Measurements from ENCODE around the gene ARPC1A. TPM values are rescaled to one million over a fixed set of nuclear protein-coding genes. Genes with fewer than 3 reads are reported as not detected.
A peak's percentile ranks its signal among the peaks of the same experiment; 100 is the strongest.
"Not testable (repeated sequence)": the region's sequence is repeated elsewhere in the genome, so short reads cannot be mapped to it uniquely, and the experiment has no call there.

Gene ARPC1A
- total RNA-seq (10 to 100 TPM; 86.5 to 86.6 TPM), polyA plus RNA-seq (74.7 TPM)

DNA sequence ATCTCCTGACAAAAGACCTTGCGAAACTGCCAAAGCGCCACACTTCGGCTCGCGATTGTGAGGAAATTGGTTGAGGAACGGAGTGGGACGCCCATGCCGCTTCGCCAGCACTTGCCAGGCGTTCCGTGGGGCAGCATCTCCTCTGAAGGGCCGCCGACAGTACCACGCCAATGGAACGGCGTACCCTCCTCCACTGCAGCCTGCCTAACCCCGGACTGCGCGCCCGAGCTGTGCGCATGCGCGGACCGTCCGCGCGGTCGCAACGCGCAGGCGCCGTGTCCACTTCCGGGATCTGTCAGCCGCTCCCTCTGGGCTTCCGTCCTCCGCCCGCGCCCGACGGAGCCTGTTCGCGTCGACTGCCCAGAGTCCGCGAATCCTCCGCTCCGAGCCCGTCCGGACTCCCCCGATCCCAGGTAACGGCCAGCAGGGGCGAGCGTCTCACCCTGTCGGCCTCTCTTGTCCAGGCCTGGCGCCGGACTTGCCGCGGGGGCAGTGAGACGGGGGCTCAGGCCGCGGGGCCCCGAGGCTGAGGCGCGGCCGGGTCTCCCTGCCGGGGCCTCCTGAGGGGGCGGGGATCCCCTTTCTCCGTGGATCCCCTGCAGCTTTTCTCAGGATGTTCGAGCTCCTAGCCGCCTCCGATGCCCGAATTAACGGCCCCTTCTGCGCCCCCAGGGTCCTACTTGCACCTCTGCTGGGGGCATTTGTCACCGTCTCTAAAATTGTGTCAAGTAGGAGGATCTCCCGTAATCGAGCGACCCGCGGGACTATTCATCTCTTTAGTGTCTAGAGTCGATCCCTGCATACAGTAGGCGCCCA is at the start of gene ARPC1A:
ARPC1A (plus strand) TSS at position 307 of the 816 bp plus-strand sequence. CDS start 7,456 bp downstream, outside the sequence.
- H3K27me3 ChIP-seq (ENCODE audit: insufficient read depth, low read length, poor library complexity, severe bottlenecking): no peaks in the 10 kb centered on the region

DNA sequence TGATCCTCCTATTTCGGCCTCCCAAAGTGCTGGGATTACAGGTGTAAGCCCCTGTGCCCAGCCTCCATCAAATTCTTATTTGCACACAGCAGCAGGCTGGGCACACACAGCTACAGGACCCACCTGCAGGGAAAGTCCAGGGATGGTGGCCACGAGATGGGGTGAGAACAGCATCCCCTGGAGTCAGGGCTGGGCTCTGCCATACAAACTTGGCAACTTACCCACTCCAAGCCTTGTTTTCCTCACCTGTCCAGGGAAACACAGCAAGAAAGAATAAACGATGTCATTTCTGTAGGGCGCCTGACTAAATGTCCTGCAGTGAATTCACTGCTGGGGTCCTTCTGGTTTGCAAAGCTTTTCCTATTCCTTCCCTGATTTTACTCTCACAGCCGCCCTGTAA is 47.5 kb upstream of the ARPC1A start:
- Mint-ChIP-seq H3K27me3 (peaks cover 4 to 6% of the 10 kb centered on the region in 2 donors), H3K27ac (no peak overlapping the region), H3K9me3 (no peaks in the 10 kb centered on the region), H3K36me3 (no peaks in the 10 kb centered on the region), H3K4me1 (peaks cover 0 to 5% (median 4%) of the 10 kb centered on the region in 3 donors), H3K4me3 (no peak overlapping the region)
- Histone ChIP-seq H3K4me3 (ENCODE audit: low read length) (no peak overlapping the region), H3K9me3 (ENCODE audit: low read length) (no peaks in the 10 kb centered on the region), H3K36me3 (ENCODE audit: insufficient read depth, low read length) (no peaks in the 10 kb centered on the region), H3K27ac (ENCODE audit: low read depth, low read length) (no peak overlapping the region), H3K4me1 (ENCODE audit: insufficient read depth, low read length) (no peaks in the 10 kb centered on the region), H3K27me3 (ENCODE audit: insufficient read depth, low read length, poor library complexity, severe bottlenecking) (no peaks in the 10 kb centered on the region)
- CTCF ChIA-PET: no interaction called here
- no peak for DNase-seq
- POLR2A ChIA-PET: no interaction called here

More for the DNA sequence above, at the start of gene ARPC1A:
- ChIA-PET CTCF (interaction anchor here (0.9 to 1.7 kb wide), 2 partner anchors 13 to 39 kb away, joined by 3 to 4 read pairs; no protein-coding TSS in a partner anchor), POLR2A (interaction anchor here (0.8 to 1.0 kb wide), 2 partner anchors 112 to 299 kb away, joined by 3 read pairs; partner anchors contain the start of gene PTCD1)
- Mint-ChIP-seq H3K27me3 (peaks cover 0 to 12% of the 10 kb centered on the region in 2 donors), H3K27ac (peak within 1 kb of the TSS; percentile 84 to 99 (median 93)), H3K4me1 (peaks cover 41 to 46% (median 45%) of the 10 kb centered on the region in 3 donors), H3K9me3 (no peaks in the 10 kb centered on the region), H3K4me3 (peak within 1 kb of the TSS; percentile 84 to 98 (median 92)), H3K36me3 (peaks cover 0 to 18% (median 0%) of the 10 kb centered on the region in 3 donors)
- DNase-seq: peak; percentile 88 to 93 (median 92)
- Histone ChIP-seq H3K9me3 (ENCODE audit: low read length) (no peaks in the 10 kb centered on the region), H3K27ac (ENCODE audit: low read depth, low read length) (peak within 1 kb of the TSS; percentile 87), H3K4me1 (ENCODE audit: insufficient read depth, low read length) (peaks cover 39% of the 10 kb centered on the region), H3K4me3 (ENCODE audit: low read length) (peak within 1 kb of the TSS; percentile 98), H3K36me3 (ENCODE audit: insufficient read depth, low read length) (no peaks in the 10 kb centered on the region)

GRCh38 chr7:99284165-99284564 is 41.5 kb upstream of the ARPC1A start:
- H3K27ac Mint-ChIP-seq; H3K4me1 Mint-ChIP-seq; H3K9me3 ChIP-seq (ENCODE audit: low read length); H3K27ac ChIP-seq (ENCODE audit: low read depth, low read length); H3K27me3 Mint-ChIP-seq; DNase-seq; POLR2A ChIA-PET; H3K9me3 Mint-ChIP-seq; H3K27me3 ChIP-seq (ENCODE audit: insufficient read depth, low read length, poor library complexity, severe bottlenecking); H3K4me1 ChIP-seq (ENCODE audit: insufficient read depth, low read length); H3K4me3 ChIP-seq (ENCODE audit: low read length); H3K36me3 Mint-ChIP-seq; CTCF ChIA-PET; H3K4me3 Mint-ChIP-seq; H3K36me3 ChIP-seq (ENCODE audit: insufficient read depth, low read length): not testable (repeated sequence)

DNA sequence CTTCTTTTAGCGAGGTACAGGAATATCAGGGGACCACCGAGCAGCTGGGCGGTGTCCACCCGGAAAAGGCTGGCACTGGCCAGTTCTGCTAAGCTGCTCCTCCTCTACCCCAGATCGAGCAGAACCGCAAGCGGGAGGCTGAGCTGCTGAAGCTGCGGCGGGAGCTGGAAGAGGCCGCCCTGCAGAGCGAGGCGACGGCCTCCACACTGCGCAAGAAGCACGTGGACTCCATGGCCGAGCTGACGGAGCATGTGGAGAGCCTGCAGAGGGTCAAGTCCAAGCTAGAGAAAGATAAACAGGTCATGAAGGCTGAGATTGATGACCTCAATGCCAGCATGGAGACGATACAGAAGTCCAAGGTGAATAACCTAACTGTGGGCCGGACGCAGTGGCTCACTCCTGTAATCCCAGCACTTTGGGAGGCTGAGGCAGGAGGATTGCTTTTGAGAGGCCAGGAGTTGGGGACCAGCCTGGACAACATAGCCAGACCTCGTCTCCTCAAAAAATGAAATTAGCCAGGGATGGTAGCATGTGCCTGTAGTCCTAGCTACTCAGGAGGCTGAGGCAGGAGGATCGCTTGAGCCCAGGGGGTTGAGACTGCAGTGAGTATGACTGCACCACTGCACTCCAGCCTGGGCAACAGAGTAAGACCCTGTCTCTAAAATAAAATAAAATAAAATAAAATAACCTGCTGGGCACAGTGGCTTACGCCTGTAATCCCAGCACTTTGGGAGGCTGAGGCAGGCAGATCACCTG is 37.7 kb upstream of the ARPC1A start:
- Histone ChIP-seq H3K27ac (ENCODE audit: low read depth, low read length) (no peak overlapping the region), H3K9me3 (ENCODE audit: low read length) (no peaks in the 10 kb centered on the region), H3K27me3 (ENCODE audit: insufficient read depth, low read length, poor library complexity, severe bottlenecking) (no peaks in the 10 kb centered on the region), H3K36me3 (ENCODE audit: insufficient read depth, low read length) (no peaks in the 10 kb centered on the region), H3K4me3 (ENCODE audit: low read length) (no peak overlapping the region), H3K4me1 (ENCODE audit: insufficient read depth, low read length) (no peaks in the 10 kb centered on the region)
- H3K9me3 Mint-ChIP-seq: no peaks in the 10 kb centered on the region
- H3K4me1 Mint-ChIP-seq: no peaks in the 10 kb centered on the region
- DNase-seq: no peak
- H3K27me3 Mint-ChIP-seq: no peaks in the 10 kb centered on the region
- no peak overlapping the region for H3K4me3 Mint-ChIP-seq
- CTCF ChIA-PET: no interaction called here
- H3K27ac Mint-ChIP-seq: no peak overlapping the region
- no peaks in the 10 kb centered on the region for H3K36me3 Mint-ChIP-seq
- POLR2A ChIA-PET: no interaction called here

DNA sequence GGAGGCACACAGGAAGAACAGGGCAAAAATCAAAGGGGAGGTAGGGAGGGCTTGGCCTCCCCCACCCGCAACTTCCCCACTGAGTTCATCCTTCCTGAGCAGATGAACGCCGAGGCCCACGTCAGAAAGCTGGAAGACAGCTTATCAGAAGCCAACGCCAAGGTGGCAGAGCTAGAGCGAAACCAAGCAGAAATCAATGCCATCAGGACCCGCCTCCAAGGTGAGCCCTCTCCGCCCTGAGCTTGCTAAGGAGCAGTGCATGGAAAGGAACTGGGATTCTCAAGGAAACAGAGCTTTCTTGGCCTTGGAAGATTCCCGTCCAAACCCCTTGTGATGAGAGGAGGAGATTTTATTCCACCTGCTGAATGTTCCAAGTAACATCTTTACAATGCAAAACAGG is 36.5 kb upstream of the ARPC1A start:
- no peaks in the 10 kb centered on the region for H3K9me3 Mint-ChIP-seq
- no peak overlapping the region for H3K4me3 Mint-ChIP-seq
- no peaks in the 10 kb centered on the region for H3K4me1 Mint-ChIP-seq
- no peak overlapping the region for H3K4me3 ChIP-seq (ENCODE audit: low read length)
- H3K36me3 ChIP-seq (ENCODE audit: insufficient read depth, low read length): no peaks in the 10 kb centered on the region
- no peaks in the 10 kb centered on the region for H3K4me1 ChIP-seq (ENCODE audit: insufficient read depth, low read length)
- H3K36me3 Mint-ChIP-seq: no peaks in the 10 kb centered on the region
- H3K27ac Mint-ChIP-seq: no peak overlapping the region
- no peaks in the 10 kb centered on the region for H3K27me3 Mint-ChIP-seq
- H3K9me3 ChIP-seq (ENCODE audit: low read length): no peaks in the 10 kb centered on the region
- ChIA-PET POLR2A (no interaction called here), CTCF (interaction anchor here (1.3 kb wide), 1 partner anchor 23 kb away, joined by 3 read pairs; no protein-coding TSS in a partner anchor)
- no peak overlapping the region for H3K27ac ChIP-seq (ENCODE audit: low read depth, low read length)
- no peak for DNase-seq
- H3K27me3 ChIP-seq (ENCODE audit: insufficient read depth, low read length, poor library complexity, severe bottlenecking): no peaks in the 10 kb centered on the region

GRCh38 chr7:99290148-99290547 is 35.5 kb upstream of the ARPC1A start:
- H3K36me3 Mint-ChIP-seq; H3K4me3 Mint-ChIP-seq; H3K9me3 ChIP-seq (ENCODE audit: low read length); H3K4me1 ChIP-seq (ENCODE audit: insufficient read depth, low read length); H3K27ac ChIP-seq (ENCODE audit: low read depth, low read length); DNase-seq; H3K4me3 ChIP-seq (ENCODE audit: low read length); POLR2A ChIA-PET; H3K27me3 ChIP-seq (ENCODE audit: insufficient read depth, low read length, poor library complexity, severe bottlenecking); H3K4me1 Mint-ChIP-seq; H3K27ac Mint-ChIP-seq; H3K36me3 ChIP-seq (ENCODE audit: insufficient read depth, low read length); H3K27me3 Mint-ChIP-seq; H3K9me3 Mint-ChIP-seq: not testable (repeated sequence)
- CTCF ChIA-PET: interaction anchor here (1.3 kb wide), 1 partner anchor 22 kb away, joined by 3 read pairs; no protein-coding TSS in a partner anchor

- DNase-seq: no peak
- Mint-ChIP-seq H3K9me3 (no peaks in the 10 kb centered on the region), H3K4me1 (no peaks in the 10 kb centered on the region), H3K27ac (no peak overlapping the region), H3K4me3 (no peak overlapping the region), H3K27me3 (no peaks in the 10 kb centered on the region), H3K36me3 (no peaks in the 10 kb centered on the region)
- Histone ChIP-seq H3K4me3 (ENCODE audit: low read length) (no peak overlapping the region), H3K27ac (ENCODE audit: low read depth, low read length) (no peak overlapping the region), H3K27me3 (ENCODE audit: insufficient read depth, low read length, poor library complexity, severe bottlenecking) (no peaks in the 10 kb centered on the region), H3K9me3 (ENCODE audit: low read length) (no peaks in the 10 kb centered on the region), H3K36me3 (ENCODE audit: insufficient read depth, low read length) (no peaks in the 10 kb centered on the region), H3K4me1 (ENCODE audit: insufficient read depth, low read length) (no peaks in the 10 kb centered on the region)
- POLR2A ChIA-PET: interaction anchor here (0.7 kb wide), 2 partner anchors 12 to 349 kb away, joined by 3 read pairs; no protein-coding TSS in a partner anchor
- CTCF ChIA-PET: no interaction called here
Measured at GRCh38 chr7:99290980-99291607, 34.6 kb upstream of the ARPC1A start.

DNA sequence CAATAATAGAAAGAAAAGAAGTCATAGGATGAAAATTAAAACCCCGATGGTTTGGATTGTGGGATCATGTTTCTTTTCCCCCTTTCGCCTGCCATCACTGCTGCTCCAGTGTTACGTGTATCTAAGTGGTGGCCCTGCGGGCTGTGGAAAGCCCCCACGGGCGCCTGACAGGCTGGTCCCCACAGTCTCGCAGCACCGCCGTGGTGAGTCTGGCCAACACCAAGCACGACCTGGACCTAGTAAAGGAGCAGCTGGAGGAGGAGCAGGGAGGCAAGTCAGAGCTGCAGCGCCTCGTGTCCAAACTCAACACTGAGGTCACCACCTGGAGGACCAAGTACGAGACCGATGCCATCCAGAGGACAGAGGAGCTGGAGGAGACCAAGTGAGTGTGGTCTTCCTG is 33.6 kb upstream of the ARPC1A start:
- Mint-ChIP-seq H3K36me3 (no peaks in the 10 kb centered on the region), H3K9me3 (no peaks in the 10 kb centered on the region), H3K27ac (no peak overlapping the region), H3K4me1 (no peaks in the 10 kb centered on the region), H3K4me3 (no peak overlapping the region), H3K27me3 (no peaks in the 10 kb centered on the region)
- no peak for DNase-seq
- Histone ChIP-seq H3K4me3 (ENCODE audit: low read length) (no peak overlapping the region), H3K9me3 (ENCODE audit: low read length) (no peaks in the 10 kb centered on the region), H3K4me1 (ENCODE audit: insufficient read depth, low read length) (no peaks in the 10 kb centered on the region), H3K36me3 (ENCODE audit: insufficient read depth, low read length) (no peaks in the 10 kb centered on the region), H3K27ac (ENCODE audit: low read depth, low read length) (no peak overlapping the region), H3K27me3 (ENCODE audit: insufficient read depth, low read length, poor library complexity, severe bottlenecking) (no peaks in the 10 kb centered on the region)
- ChIA-PET CTCF (no interaction called here), POLR2A (no interaction called here)
